GM20000 (cell line): ENCODE data around the gene TNFRSF11A.

ENCODE experiments used
- DNase-seq: peaks from one replicate; pipeline ENCODE4 v3.0.0; 2012; ENCODE audit warnings: low spot score
- TF ChIP-seq, protein P1 (sequence below): IDR thresholded peaks from 2 replicates; pipeline ENCODE4 v1.5.1; 2012; ENCODE audit warnings: mild to moderate bottlenecking, control low read depth; ENCODE audit errors: extremely low read depth, missing control alignments

TNFRSF11A gene

GRCh38 chr18:62301322-62301721 is 23.8 kb upstream of the TNFRSF11A start:
- DNase-seq, result no peak
- TF ChIP-seq, protein P1, sequence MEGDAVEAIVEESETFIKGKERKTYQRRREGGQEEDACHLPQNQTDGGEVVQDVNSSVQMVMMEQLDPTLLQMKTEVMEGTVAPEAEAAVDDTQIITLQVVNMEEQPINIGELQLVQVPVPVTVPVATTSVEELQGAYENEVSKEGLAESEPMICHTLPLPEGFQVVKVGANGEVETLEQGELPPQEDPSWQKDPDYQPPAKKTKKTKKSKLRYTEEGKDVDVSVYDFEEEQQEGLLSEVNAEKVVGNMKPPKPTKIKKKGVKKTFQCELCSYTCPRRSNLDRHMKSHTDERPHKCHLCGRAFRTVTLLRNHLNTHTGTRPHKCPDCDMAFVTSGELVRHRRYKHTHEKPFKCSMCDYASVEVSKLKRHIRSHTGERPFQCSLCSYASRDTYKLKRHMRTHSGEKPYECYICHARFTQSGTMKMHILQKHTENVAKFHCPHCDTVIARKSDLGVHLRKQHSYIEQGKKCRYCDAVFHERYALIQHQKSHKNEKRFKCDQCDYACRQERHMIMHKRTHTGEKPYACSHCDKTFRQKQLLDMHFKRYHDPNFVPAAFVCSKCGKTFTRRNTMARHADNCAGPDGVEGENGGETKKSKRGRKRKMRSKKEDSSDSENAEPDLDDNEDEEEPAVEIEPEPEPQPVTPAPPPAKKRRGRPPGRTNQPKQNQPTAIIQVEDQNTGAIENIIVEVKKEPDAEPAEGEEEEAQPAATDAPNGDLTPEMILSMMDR, result no peak

DNA sequence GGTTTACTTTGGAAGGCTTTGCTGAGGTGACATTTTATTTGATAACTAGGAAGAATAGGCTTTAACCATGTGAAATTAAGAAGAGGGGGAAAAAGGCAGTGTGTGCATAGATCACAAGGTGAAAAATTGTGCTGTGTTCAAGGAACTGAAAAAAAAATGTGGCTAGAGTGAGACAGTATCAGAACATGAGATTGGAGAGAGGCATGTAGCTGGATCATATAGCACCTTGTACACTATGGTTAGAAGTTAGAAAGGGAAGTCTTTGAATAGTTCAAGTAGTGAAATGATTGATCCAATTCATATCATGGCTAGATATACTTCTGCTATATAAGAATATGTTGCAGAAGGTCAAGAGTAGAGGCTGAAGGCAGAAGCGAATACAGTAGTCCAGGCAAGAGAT is 12.3 kb upstream of the TNFRSF11A start:
- no peak for DNase-seq
- TF ChIP-seq, protein P1, result no peak

DNA sequence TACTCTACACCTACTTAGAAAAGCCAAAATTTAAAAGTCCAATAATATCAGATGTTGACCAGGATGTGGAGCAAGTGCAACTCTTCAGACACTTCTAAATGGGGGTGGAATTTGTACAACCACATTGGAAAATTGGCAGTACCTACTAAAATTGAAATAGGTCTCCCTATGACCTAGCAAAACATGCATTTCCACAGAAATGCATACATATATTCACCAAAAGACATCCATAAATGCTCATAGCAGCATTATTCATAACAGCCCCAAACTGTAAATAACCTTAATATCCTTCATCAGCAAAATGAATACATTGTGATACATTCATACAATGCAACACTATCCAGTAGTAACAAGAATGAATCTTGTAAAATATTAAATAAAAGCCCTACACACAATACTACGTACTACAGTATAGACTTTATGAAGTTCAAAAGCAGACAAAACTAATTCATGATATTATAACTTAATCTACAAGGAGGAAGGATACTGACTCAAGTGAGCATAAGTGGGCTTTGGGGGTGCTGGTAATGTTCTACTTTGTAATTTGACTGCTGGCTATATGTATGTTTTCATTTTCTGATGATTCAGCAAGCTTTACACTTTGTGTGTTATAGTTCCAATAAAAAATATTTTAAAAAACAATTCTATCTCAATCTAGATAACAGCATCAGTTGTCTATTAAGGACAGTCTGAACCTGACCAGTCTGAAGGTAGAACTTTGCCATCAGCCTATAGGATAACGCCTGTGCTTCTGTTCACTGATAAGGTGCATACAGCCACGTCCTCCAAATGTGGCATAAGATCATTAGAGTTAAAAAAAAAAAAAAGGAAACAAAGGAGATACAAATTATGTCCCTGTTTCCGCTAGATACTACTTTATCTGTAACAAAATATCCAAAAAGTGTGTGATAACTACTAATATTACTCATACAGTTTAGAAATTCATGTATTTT is 6.6 kb upstream of the TNFRSF11A start:
- DNase-seq, result no peak
- TF ChIP-seq, protein P1, result no peak

GRCh38 chr18:62321201-62321600 is 3.9 kb upstream of the TNFRSF11A start:
- TF ChIP-seq, protein P1, result no peak
- DNase-seq, result no peak

DNA sequence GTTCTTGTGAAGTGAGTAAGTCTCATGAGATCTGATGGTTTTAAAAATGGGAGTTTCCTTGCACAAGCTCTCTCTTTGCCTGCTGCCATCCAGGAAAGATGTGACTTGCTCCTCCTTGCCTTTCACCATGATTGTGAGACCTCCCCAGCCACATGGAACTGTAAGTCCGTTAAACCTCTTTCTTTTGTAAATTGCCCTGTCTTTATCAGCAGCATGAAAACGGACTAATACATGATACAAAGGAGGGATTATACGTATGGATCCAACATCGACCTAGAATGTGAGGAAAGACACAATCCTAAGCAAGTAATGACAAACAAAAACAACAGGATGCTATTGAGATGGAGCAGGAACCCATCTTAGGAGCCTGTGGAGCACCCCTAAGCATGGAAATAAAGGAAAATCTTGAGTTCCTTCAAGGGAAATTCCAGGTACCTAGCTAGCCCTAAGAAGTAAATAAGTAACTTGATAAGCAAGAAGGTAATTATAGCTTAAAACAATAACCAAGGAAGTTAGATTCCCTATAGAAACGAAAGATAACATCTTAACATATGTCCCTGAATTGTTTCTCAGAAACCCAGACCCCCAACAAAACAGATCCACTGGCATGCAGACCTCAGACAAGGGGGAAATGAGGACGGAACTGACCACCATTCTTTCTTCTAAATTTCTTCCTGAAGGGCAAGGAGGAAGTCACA is 1.5 kb upstream of the TNFRSF11A start:
- DNase-seq, result no peak
- TF ChIP-seq, protein P1, result no peak

GRCh38 chr18:62324181-62324828 is 805 bp upstream of the TNFRSF11A start:
- TF ChIP-seq, protein P1, result no peak

More at GRCh38 chr18:62324181-62324828, 805 bp upstream of the TNFRSF11A start:
- no peak for DNase-seq
